ENCODE data around the gene GNAQ. TPM values are rescaled to one million over a fixed set of nuclear protein-coding genes. Genes with fewer than 3 reads are reported as not detected.

GNAQ gene
- total RNA-seq, 3 donors from 2014 or later (not counting 1 experiment from before 2014, with no cell fraction given) = 17.8 to 51.6 (median 24.5) TPM

- Histone ChIP-seq H3K36me3 (ENCODE audit: control insufficient read depth, insufficient read depth, low read length) (no peaks in the 10 kb centered on the region), H3K27me3 (ENCODE audit: control insufficient read depth, insufficient read depth, low read length) (no peaks in the 10 kb centered on the region), H3K27ac (ENCODE audit: low read length) (no peak overlapping the region), H3K4me3 (ENCODE audit: low read length) (no peak overlapping the region), H3K9me3 (ENCODE audit: control insufficient read depth, insufficient read depth, low read length) (no peaks in the 10 kb centered on the region), H3K4me1 (ENCODE audit: control insufficient read depth, insufficient read depth, low read length) (peaks cover 14% of the 10 kb centered on the region)
- ATAC-seq = peak; percentile 25 to 42 (median 25)
- Mint-ChIP-seq H3K4me3 (no peak overlapping the region), H3K36me3 (no peaks in the 10 kb centered on the region), H3K9me3 (no peaks in the 10 kb centered on the region), H3K27ac (no peak overlapping the region), H3K27me3 (ENCODE audit: low read depth in 2 of 2) (no peaks in the 10 kb centered on the region), H3K4me1 (peaks cover 36 to 40% of the 10 kb centered on the region in 2 donors)
- WGBS (ENCODE audit: insufficient coverage) = 55% methylated on average over 3 of the region's 7 CpGs
- no peak for TF ChIP-seq CTCF (IDR thresholded peaks at IDR 0.05)
- peak in 1 of 2 donors; percentile 28 for DNase-seq
- intact Hi-C loops (cut with micrococcal nuclease) = no loop called here
Observed at GRCh38 chr9:77982581-77983319, 48.9 kb downstream of the GNAQ start.

GRCh38 chr9:77981907-77982306, 49.7 kb downstream of the GNAQ start:
- 80% methylated on average over 1 of the region's 1 CpG for WGBS (ENCODE audit: insufficient coverage)
- Histone ChIP-seq H3K27me3 (ENCODE audit: control insufficient read depth, insufficient read depth, low read length) (no peaks in the 10 kb centered on the region), H3K4me3 (ENCODE audit: low read length) (no peak overlapping the region), H3K27ac (ENCODE audit: low read length) (no peak overlapping the region), H3K4me1 (ENCODE audit: control insufficient read depth, insufficient read depth, low read length) (peaks cover 23% of the 10 kb centered on the region), H3K9me3 (ENCODE audit: control insufficient read depth, insufficient read depth, low read length) (no peaks in the 10 kb centered on the region), H3K36me3 (ENCODE audit: control insufficient read depth, insufficient read depth, low read length) (no peaks in the 10 kb centered on the region)
- TF ChIP-seq CTCF (IDR thresholded peaks at IDR 0.05) = no peak
- Mint-ChIP-seq H3K27me3 (ENCODE audit: low read depth in 2 of 2) (no peaks in the 10 kb centered on the region), H3K4me3 (peak overlapping the region; percentile 5), H3K36me3 (no peaks in the 10 kb centered on the region), H3K4me1 (peaks cover 45 to 46% of the 10 kb centered on the region in 2 donors), H3K9me3 (no peaks in the 10 kb centered on the region), H3K27ac (peak overlapping the region; percentile 43 to 71)
- intact Hi-C loops (cut with micrococcal nuclease) = no loop called here
- no peak for DNase-seq
- no peak for ATAC-seq

GRCh38 chr9:77981332-77981731, 50.3 kb downstream of the GNAQ start:
- ATAC-seq (peak in 2 of 3 donors; percentile 41 to 70), DNase-seq (peak in 1 of 2 donors; percentile 17)
- 4% methylated on average over 2 of the region's 2 CpGs for WGBS (ENCODE audit: insufficient coverage)
- H3K27ac Mint-ChIP-seq = peak overlapping the region; percentile 71 to 72
- intact Hi-C loops (cut with micrococcal nuclease) = no loop called here
- no peak for TF ChIP-seq CTCF (IDR thresholded peaks at IDR 0.05)
- H3K27me3 Mint-ChIP-seq (ENCODE audit: low read depth in 2 of 2) = no peaks in the 10 kb centered on the region
- Histone ChIP-seq H3K36me3 (ENCODE audit: control insufficient read depth, insufficient read depth, low read length) (no peaks in the 10 kb centered on the region), H3K4me1 (ENCODE audit: control insufficient read depth, insufficient read depth, low read length) (peaks cover 23% of the 10 kb centered on the region), H3K27me3 (ENCODE audit: control insufficient read depth, insufficient read depth, low read length) (no peaks in the 10 kb centered on the region), H3K4me3 (ENCODE audit: low read length) (no peak overlapping the region), H3K9me3 (ENCODE audit: control insufficient read depth, insufficient read depth, low read length) (no peaks in the 10 kb centered on the region), H3K27ac (ENCODE audit: low read length) (no peak overlapping the region)
- H3K4me3 Mint-ChIP-seq = peak overlapping the region; percentile 21
- peaks cover 46 to 47% of the 10 kb centered on the region in 2 donors for H3K4me1 Mint-ChIP-seq
- H3K9me3 Mint-ChIP-seq = no peaks in the 10 kb centered on the region
- no peaks in the 10 kb centered on the region for H3K36me3 Mint-ChIP-seq

GRCh38 chr9:77980622-77981021, 51.0 kb downstream of the GNAQ start:
- ATAC-seq = no peak
- Histone ChIP-seq H3K36me3 (ENCODE audit: control insufficient read depth, insufficient read depth, low read length) (no peaks in the 10 kb centered on the region), H3K27me3 (ENCODE audit: control insufficient read depth, insufficient read depth, low read length) (no peaks in the 10 kb centered on the region), H3K4me3 (ENCODE audit: low read length) (no peak overlapping the region), H3K9me3 (ENCODE audit: control insufficient read depth, insufficient read depth, low read length) (no peaks in the 10 kb centered on the region), H3K27ac (ENCODE audit: low read length) (no peak overlapping the region), H3K4me1 (ENCODE audit: control insufficient read depth, insufficient read depth, low read length) (peaks cover 23% of the 10 kb centered on the region)
- no peak for DNase-seq
- Mint-ChIP-seq H3K27me3 (ENCODE audit: low read depth in 2 of 2) (no peaks in the 10 kb centered on the region), H3K4me1 (peaks cover 46 to 47% of the 10 kb centered on the region in 2 donors), H3K36me3 (no peaks in the 10 kb centered on the region), H3K4me3 (no peak overlapping the region), H3K27ac (peak overlapping the region in 1 of 2 donors; percentile 72), H3K9me3 (no peaks in the 10 kb centered on the region)
- intact Hi-C loops (cut with micrococcal nuclease) = no loop called here
- no peak for TF ChIP-seq CTCF (IDR thresholded peaks at IDR 0.05)

All from natural killer cell (primary cell).